Omental fat pad (tissue), 4 donors: ENCODE results near the gene KCNIP4. TPM values are rescaled to one million over a fixed set of nuclear protein-coding genes. Genes with fewer than 3 reads are reported as not detected.

ENCODE experiments used
- ATAC-seq: fragments of 150-250 bp; one replicate; pipeline ENCODE4 v1.9.1; 2016; ENCODE audit warnings: mild to moderate bottlenecking, moderate library complexity; ENCODE audit not compliant: low FRiP score
- DNase-seq: peaks from one replicate; pipeline ENCODE4 v3.0.0-alpha.2; 2019; ENCODE audit warnings: low spot score
- CTCF ChIP-seq, 3 donors: fragments of 450-650 bp; IDR thresholded peaks; one replicate each; pipeline ENCODE4 v1.5.1; 2016 to 2017; ENCODE audit warnings: antibody characterized with exemption in 3 of 3, mild to moderate bottlenecking in 3 of 3, moderate library complexity in 2 of 3
- total RNA-seq, 4 donors: library from RNA; depleted of rRNA; stranded (reverse); fragments of >200 nt; gene quantifications; one replicate each; pipeline ENCODE4 v1.1.0, GENCODE V29; 2016

Gene KCNIP4
- total RNA-seq, 4 donors from 2014 or later = 0.37 TPM; not detected in 3

- TF ChIP-seq CTCF (IDR thresholded peaks at IDR 0.05) = no peak
- ATAC-seq = no peak
- no peak for DNase-seq
Measured at GRCh38 chr4:20878806-20879205, 1069.8 kb downstream of the KCNIP4 start.

GRCh38 chr4:20870436-20870835 is 1078.1 kb downstream of the KCNIP4 start:
- DNase-seq = no peak
- TF ChIP-seq CTCF (IDR thresholded peaks at IDR 0.05) = no peak
- no peak for ATAC-seq

GRCh38 chr4:20868108-20868507 is 1080.5 kb downstream of the KCNIP4 start:
- ATAC-seq (no peak), DNase-seq (no peak)
- no peak for TF ChIP-seq CTCF (IDR thresholded peaks at IDR 0.05)

- no peak for DNase-seq
- ATAC-seq = no peak
- no peak for TF ChIP-seq CTCF (IDR thresholded peaks at IDR 0.05)
Measured at GRCh38 chr4:20860878-20861277, 1087.7 kb downstream of the KCNIP4 start.

GRCh38 chr4:20859097-20859781 is 1089.3 kb downstream of the KCNIP4 start:
- no peak for ATAC-seq
- no peak for DNase-seq
- no peak for TF ChIP-seq CTCF (IDR thresholded peaks at IDR 0.05)

- no peak for ATAC-seq
Measured at GRCh38 chr4:20857081-20857480, 1091.5 kb downstream of the KCNIP4 start.

More at GRCh38 chr4:20857081-20857480, 1091.5 kb downstream of the KCNIP4 start:
- no peak for TF ChIP-seq CTCF (IDR thresholded peaks at IDR 0.05)
- DNase-seq = no peak
